ENCODE measurements around the gene CAPSL. TPM values are rescaled to one million over a fixed set of nuclear protein-coding genes. Genes with fewer than 3 reads are reported as not detected.

The CAPSL gene
- total and polyA plus RNA-seq, 9 of the 15 experiments (the other 6 are each of a cell fraction or from before 2014, with no cell fraction given) = not detected

DNA sequence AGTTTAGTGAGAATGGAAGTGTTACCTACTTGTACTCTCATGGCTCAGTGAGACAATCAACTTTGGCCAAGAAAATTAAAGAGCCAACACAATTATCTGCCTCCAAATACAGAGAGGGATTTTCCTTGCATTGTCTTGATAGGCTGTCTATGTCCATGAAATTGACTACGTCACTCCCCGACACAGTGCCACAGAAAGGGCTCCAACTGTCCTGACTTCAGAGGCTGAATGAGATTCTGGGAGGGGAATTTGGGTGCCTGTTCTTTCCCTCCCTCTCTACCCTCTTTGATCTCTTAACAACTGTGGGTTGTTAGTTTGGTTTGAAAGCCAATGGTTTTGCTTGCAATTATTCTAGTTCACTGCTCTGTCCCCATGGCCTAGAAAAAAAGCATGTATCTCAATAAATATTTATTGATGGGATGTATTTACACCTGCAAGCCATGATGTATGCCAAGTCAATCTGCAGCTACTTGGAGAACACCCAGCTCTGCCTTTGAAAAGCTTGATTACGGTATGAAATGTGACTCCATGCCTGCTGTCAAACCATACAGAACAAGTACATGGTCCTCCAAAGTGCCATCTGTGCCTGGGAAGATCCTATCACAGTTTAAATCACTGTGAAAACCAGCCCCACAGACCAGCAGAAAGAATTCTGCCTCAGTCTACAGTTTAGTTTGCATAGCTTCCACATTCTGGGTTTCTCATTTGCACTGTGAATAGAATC lies 37.3 kb downstream of the CAPSL start:
- no peaks in the 10 kb centered on the region for H3K9me1 ChIP-seq (ENCODE audit: control insufficient read depth, insufficient read depth, low read length)
- ChIA-PET CTCF (ENCODE audit: low intra/inter-chr PET ratio) (no interaction called here), POLR2A (no interaction called here)
- BruUV-seq (replicated peaks) = no TSS peak
- no peak for FAIRE-seq
- H2AFZ ChIP-seq (ENCODE audit: low read depth, low read length) = no peak overlapping the region
- in situ Hi-C loops (cut with MboI) = no loop called here
- H3K79me2 ChIP-seq (ENCODE audit: control insufficient read depth, insufficient read depth, low read length) = no peaks in the 10 kb centered on the region
- no peak for ATAC-seq
- H3K9me3 ChIP-seq (replicated peaks; ENCODE audit: control insufficient read depth, insufficient read depth, low read depth, low read length) = no peaks in the 10 kb centered on the region
- H3K4me2 ChIP-seq (ENCODE audit: insufficient read depth, low read length) = no peak overlapping the region
- no peak overlapping the region for H3K9ac ChIP-seq (ENCODE audit: insufficient read depth in 1 of 2, low read depth in 2 of 2, low read length in 2 of 2)
- H4K20me1 ChIP-seq (replicated peaks; ENCODE audit: control insufficient read depth, insufficient read depth, low read length) = 0 out of 2 replicates have a peak, but pooled peaks cover 3% of the 10 kb centered on the region
- H3K4me3 ChIP-seq = no peak overlapping the region
- no peaks in the 10 kb centered on the region for H3K36me3 ChIP-seq (ENCODE audit: control insufficient read depth, insufficient read depth, low read length)
- no peak overlapping the region for H3K27ac ChIP-seq (ENCODE audit: extremely low read depth, low read depth, low read length)
- H3K4me1 ChIP-seq (replicated peaks in 1 of 2; ENCODE audit: control insufficient read depth in 2 of 2, insufficient read depth in 2 of 2, low read length in 2 of 2) = no peaks in the 10 kb centered on the region
- intact Hi-C loops (cut with micrococcal nuclease) = no loop called here
- no peaks in the 10 kb centered on the region for H3K27me3 ChIP-seq (ENCODE audit: control insufficient read depth in 2 of 2, insufficient read depth in 2 of 2, low read length in 2 of 2)
- no peak for DNase-seq (ENCODE audit: extremely low read depth in 1 of 4, low spot score in 3 of 4)
- 0% methylated on average over 3 of the region's 3 CpGs for WGBS (ENCODE audit: insufficient coverage, low coverage, missing lambda C conversion rate)
- TF ChIP-seq HNRNPL (IDR thresholded peaks at IDR 0.05; ENCODE audit: low read depth, low read length) = no peak
- no peak for TF ChIP-seq TARDBP (IDR thresholded peaks at IDR 0.05)
- no peak for TF ChIP-seq ZSCAN29 (IDR thresholded peaks at IDR 0.05)
- TF ChIP-seq, protein P1, sequence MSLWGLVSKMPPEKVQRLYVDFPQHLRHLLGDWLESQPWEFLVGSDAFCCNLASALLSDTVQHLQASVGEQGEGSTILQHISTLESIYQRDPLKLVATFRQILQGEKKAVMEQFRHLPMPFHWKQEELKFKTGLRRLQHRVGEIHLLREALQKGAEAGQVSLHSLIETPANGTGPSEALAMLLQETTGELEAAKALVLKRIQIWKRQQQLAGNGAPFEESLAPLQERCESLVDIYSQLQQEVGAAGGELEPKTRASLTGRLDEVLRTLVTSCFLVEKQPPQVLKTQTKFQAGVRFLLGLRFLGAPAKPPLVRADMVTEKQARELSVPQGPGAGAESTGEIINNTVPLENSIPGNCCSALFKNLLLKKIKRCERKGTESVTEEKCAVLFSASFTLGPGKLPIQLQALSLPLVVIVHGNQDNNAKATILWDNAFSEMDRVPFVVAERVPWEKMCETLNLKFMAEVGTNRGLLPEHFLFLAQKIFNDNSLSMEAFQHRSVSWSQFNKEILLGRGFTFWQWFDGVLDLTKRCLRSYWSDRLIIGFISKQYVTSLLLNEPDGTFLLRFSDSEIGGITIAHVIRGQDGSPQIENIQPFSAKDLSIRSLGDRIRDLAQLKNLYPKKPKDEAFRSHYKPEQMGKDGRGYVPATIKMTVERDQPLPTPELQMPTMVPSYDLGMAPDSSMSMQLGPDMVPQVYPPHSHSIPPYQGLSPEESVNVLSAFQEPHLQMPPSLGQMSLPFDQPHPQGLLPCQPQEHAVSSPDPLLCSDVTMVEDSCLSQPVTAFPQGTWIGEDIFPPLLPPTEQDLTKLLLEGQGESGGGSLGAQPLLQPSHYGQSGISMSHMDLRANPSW (CRISPR knock-in tag; IDR thresholded peaks at IDR 0.05) = no peak
- TF ChIP-seq HEY1 (CRISPR knock-in tag; IDR thresholded peaks at IDR 0.05; ENCODE audit: borderline replicate concordance) = no peak
- TF ChIP-seq POLR2AphosphoS2 (IDR thresholded peaks at IDR 0.05; ENCODE audit: low read length) = no peak
- TF ChIP-seq TCF7L2 (IDR thresholded peaks at IDR 0.05; ENCODE audit: low read depth, low read length) = no peak
- TF ChIP-seq, protein P2, sequence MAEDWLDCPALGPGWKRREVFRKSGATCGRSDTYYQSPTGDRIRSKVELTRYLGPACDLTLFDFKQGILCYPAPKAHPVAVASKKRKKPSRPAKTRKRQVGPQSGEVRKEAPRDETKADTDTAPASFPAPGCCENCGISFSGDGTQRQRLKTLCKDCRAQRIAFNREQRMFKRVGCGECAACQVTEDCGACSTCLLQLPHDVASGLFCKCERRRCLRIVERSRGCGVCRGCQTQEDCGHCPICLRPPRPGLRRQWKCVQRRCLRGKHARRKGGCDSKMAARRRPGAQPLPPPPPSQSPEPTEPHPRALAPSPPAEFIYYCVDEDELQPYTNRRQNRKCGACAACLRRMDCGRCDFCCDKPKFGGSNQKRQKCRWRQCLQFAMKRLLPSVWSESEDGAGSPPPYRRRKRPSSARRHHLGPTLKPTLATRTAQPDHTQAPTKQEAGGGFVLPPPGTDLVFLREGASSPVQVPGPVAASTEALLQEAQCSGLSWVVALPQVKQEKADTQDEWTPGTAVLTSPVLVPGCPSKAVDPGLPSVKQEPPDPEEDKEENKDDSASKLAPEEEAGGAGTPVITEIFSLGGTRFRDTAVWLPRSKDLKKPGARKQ (CRISPR knock-in tag; IDR thresholded peaks at IDR 0.05) = no peak
- no peak for TF ChIP-seq TAF9B (IDR thresholded peaks at IDR 0.05; ENCODE audit: partially characterized antibody)
- TF ChIP-seq, protein P3, sequence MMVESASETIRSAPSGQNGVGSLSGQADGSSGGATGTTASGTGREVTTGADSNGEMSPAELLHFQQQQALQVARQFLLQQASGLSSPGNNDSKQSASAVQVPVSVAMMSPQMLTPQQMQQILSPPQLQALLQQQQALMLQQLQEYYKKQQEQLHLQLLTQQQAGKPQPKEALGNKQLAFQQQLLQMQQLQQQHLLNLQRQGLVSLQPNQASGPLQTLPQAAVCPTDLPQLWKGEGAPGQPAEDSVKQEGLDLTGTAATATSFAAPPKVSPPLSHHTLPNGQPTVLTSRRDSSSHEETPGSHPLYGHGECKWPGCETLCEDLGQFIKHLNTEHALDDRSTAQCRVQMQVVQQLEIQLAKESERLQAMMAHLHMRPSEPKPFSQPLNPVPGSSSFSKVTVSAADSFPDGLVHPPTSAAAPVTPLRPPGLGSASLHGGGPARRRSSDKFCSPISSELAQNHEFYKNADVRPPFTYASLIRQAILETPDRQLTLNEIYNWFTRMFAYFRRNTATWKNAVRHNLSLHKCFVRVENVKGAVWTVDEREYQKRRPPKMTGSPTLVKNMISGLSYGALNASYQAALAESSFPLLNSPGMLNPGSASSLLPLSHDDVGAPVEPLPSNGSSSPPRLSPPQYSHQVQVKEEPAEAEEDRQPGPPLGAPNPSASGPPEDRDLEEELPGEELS (CRISPR knock-in tag; IDR thresholded peaks at IDR 0.05; ENCODE audit: borderline replicate concordance) = no peak
- TF ChIP-seq CC2D1A (IDR thresholded peaks at IDR 0.05) = no peak
- no peak for TF ChIP-seq SOX6 (IDR thresholded peaks at IDR 0.05)
- TF ChIP-seq, protein P4, sequence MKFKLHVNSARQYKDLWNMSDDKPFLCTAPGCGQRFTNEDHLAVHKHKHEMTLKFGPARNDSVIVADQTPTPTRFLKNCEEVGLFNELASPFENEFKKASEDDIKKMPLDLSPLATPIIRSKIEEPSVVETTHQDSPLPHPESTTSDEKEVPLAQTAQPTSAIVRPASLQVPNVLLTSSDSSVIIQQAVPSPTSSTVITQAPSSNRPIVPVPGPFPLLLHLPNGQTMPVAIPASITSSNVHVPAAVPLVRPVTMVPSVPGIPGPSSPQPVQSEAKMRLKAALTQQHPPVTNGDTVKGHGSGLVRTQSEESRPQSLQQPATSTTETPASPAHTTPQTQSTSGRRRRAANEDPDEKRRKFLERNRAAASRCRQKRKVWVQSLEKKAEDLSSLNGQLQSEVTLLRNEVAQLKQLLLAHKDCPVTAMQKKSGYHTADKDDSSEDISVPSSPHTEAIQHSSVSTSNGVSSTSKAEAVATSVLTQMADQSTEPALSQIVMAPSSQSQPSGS (CRISPR knock-in tag; IDR thresholded peaks at IDR 0.05) = no peak
- no peak for TF ChIP-seq SLC30A9 (CRISPR knock-in tag; IDR thresholded peaks at IDR 0.05)
- TF ChIP-seq ZNF133 (CRISPR knock-in tag; IDR thresholded peaks at IDR 0.05) = no peak
- TF ChIP-seq NFRKB (IDR thresholded peaks at IDR 0.05; ENCODE audit: low read depth) = no peak
- no peak for TF ChIP-seq ZNF311 (CRISPR knock-in tag; IDR thresholded peaks at IDR 0.05)
